ENCODE data around the gene RTF1. TPM values are rescaled to one million over a fixed set of nuclear protein-coding genes. Genes with fewer than 3 reads are reported as not detected.

RTF1 gene
- polyA plus RNA-seq, 3 donors, result 11.2 to 19.1 (median 15.0) TPM

GRCh38 chr15:41523097-41523496, 106.2 kb downstream of the RTF1 start:
- Mint-ChIP-seq H3K36me3 (peaks cover 45 to 60% of the 10 kb centered on the region in 2 donors), H3K4me3 (no peak overlapping the region), H3K9me3 (no peaks in the 10 kb centered on the region), H3K27me3 (ENCODE audit: low read depth in 3 of 3) (peaks cover 0 to 3% (median 0%) of the 10 kb centered on the region in 3 donors), H3K4me1 (no peaks in the 10 kb centered on the region), H3K27ac (peak overlapping the region in 1 of 7 donors; percentile 45)
- Histone ChIP-seq H3K9ac (ENCODE audit: insufficient read depth, low read length, poor library complexity, severe bottlenecking) (no peak overlapping the region), H3K4me1 (ENCODE audit: control insufficient read depth in 1 of 2, insufficient read depth in 2 of 2, low read length in 2 of 2) (no peaks in the 10 kb centered on the region), H3K79me2 (ENCODE audit: insufficient read depth, low read length) (no peaks in the 10 kb centered on the region), H4K20me1 (ENCODE audit: insufficient read depth, low read length) (no peaks in the 10 kb centered on the region), H3K4me2 (replicated peaks; ENCODE audit: extremely low read depth, low read length, poor library complexity, severe bottlenecking) (no peak overlapping the region), H3K36me3 (replicated peaks in 1 of 2; ENCODE audit: control insufficient read depth in 1 of 2, insufficient read depth in 2 of 2, low read length in 2 of 2) (peaks cover 35 to 67% of the 10 kb centered on the region in 2 donors), H3K9me3 (replicated peaks in 1 of 2; ENCODE audit: control insufficient read depth in 1 of 2, insufficient read depth in 1 of 2, low read length in 2 of 2) (no peaks in the 10 kb centered on the region), H3K27me3 (ENCODE audit: control insufficient read depth in 2 of 2, insufficient read depth in 2 of 2, low read length in 2 of 2) (no peaks in the 10 kb centered on the region), H2AFZ (ENCODE audit: insufficient read depth, low read depth, low read length, poor library complexity, severe bottlenecking) (no peak overlapping the region), H3K27ac (ENCODE audit: low read depth in 1 of 2, low read length in 2 of 2) (no peak overlapping the region), H3K4me3 (replicated peaks in 1 of 3; ENCODE audit: low read depth in 2 of 3, low read length in 3 of 3) (no peak overlapping the region)
- DNase-seq, result no peak
- WGBS (ENCODE audit: insufficient coverage), result 100% methylated on average over 4 of the region's 5 CpGs
- intact Hi-C loops (cut with micrococcal nuclease), result no loop called here
- no peak for TF ChIP-seq CTCF (IDR thresholded peaks at IDR 0.05)

- Histone ChIP-seq H3K4me2 (replicated peaks; ENCODE audit: extremely low read depth, low read length, poor library complexity, severe bottlenecking) (no peak overlapping the region), H3K27ac (ENCODE audit: low read depth in 1 of 2, low read length in 2 of 2) (no peak overlapping the region), H3K36me3 (replicated peaks in 1 of 2; ENCODE audit: control insufficient read depth in 1 of 2, insufficient read depth in 2 of 2, low read length in 2 of 2) (peaks cover 64 to 87% of the 10 kb centered on the region in 2 donors), H3K9ac (ENCODE audit: insufficient read depth, low read length, poor library complexity, severe bottlenecking) (no peak overlapping the region), H3K79me2 (ENCODE audit: insufficient read depth, low read length) (no peaks in the 10 kb centered on the region), H3K4me3 (replicated peaks in 1 of 3; ENCODE audit: low read depth in 2 of 3, low read length in 3 of 3) (no peak overlapping the region), H3K4me1 (ENCODE audit: control insufficient read depth in 1 of 2, insufficient read depth in 2 of 2, low read length in 2 of 2) (peaks cover 0 to 6% of the 10 kb centered on the region in 2 donors), H3K9me3 (replicated peaks in 1 of 2; ENCODE audit: control insufficient read depth in 1 of 2, insufficient read depth in 1 of 2, low read length in 2 of 2) (no peaks in the 10 kb centered on the region), H4K20me1 (ENCODE audit: insufficient read depth, low read length) (no peaks in the 10 kb centered on the region), H3K27me3 (ENCODE audit: control insufficient read depth in 2 of 2, insufficient read depth in 2 of 2, low read length in 2 of 2) (no peaks in the 10 kb centered on the region), H2AFZ (ENCODE audit: insufficient read depth, low read depth, low read length, poor library complexity, severe bottlenecking) (no peak overlapping the region)
- DNase-seq, result no peak
- Mint-ChIP-seq H3K4me3 (peak overlapping the region in 1 of 2 donors; percentile 21), H3K36me3 (peaks cover 65 to 91% of the 10 kb centered on the region in 2 donors), H3K27ac (peak overlapping the region in 4 of 7 donors; percentile 4 to 75 (median 44)), H3K4me1 (peaks cover 9% of the 10 kb centered on the region), H3K27me3 (ENCODE audit: low read depth in 3 of 3) (peaks cover 0 to 4% (median 0%) of the 10 kb centered on the region in 3 donors), H3K9me3 (no peaks in the 10 kb centered on the region)
- intact Hi-C loops (cut with micrococcal nuclease), result no loop called here
- WGBS (ENCODE audit: insufficient coverage), result 23% methylated on average over 4 of the region's 6 CpGs
- no peak for TF ChIP-seq CTCF (IDR thresholded peaks at IDR 0.05)
Observed at GRCh38 chr15:41530363-41530956, 113.6 kb downstream of the RTF1 start.

Small RNA genes lying within 50 kb of the gene (small RNA-seq; reads per million reads assigned to genes)
- gene RNU6-1169P (ENCODE audit: insufficient read length, low read depth), result not detected

Other genes with a start within 250 kb of the RTF1 start
- under 1 TPM in 2 of 3 donors, not detected in 1; 0.04 to 0.08 TPM for gene EXD1, start 186.3 kb upstream of the RTF1 start, polyA plus RNA-seq
- gene CHP1, start 185.8 kb upstream of the RTF1 start, polyA plus RNA-seq, result 10 to 100 TPM; 57.2 to 67.2 (median 58.8) TPM
- gene OIP5, start 84.5 kb upstream of the RTF1 start, polyA plus RNA-seq, result under 1 TPM; 0.05 to 0.28 (median 0.22) TPM
- gene NUSAP1, start 84.2 kb upstream of the RTF1 start, polyA plus RNA-seq, result 1 to 10 TPM; 2.4 to 4.0 (median 3.5) TPM
- 10 to 100 TPM in 2 of 3 donors, 1 to 10 TPM in 1; 5.8 to 29.1 (median 26.9) TPM for gene NDUFAF1, start 14.6 kb upstream of the RTF1 start, polyA plus RNA-seq
- under 1 TPM in 1 of 3 donors, not detected in 2; 0.31 TPM for gene ITPKA, start 76.8 kb downstream of the RTF1 start, polyA plus RNA-seq
- gene LTK, start 96.7 kb downstream of the RTF1 start, polyA plus RNA-seq, result under 1 TPM in 1 of 3 donors, not detected in 2; 0.12 TPM
- gene RPAP1, start 127.2 kb downstream of the RTF1 start, polyA plus RNA-seq, result 1 to 10 TPM; 2.7 to 9.9 (median 2.9) TPM
- under 1 TPM in 2 of 3 donors, not detected in 1; 0.09 to 0.12 TPM for gene TYRO3, start 142.1 kb downstream of the RTF1 start, polyA plus RNA-seq
- gene MGA, start 243.3 kb downstream of the RTF1 start, polyA plus RNA-seq, result 1 to 10 TPM; 2.7 to 6.9 (median 4.2) TPM

Data from CD14-positive monocyte (primary cell).